Activated CD8-positive, alpha-beta memory T cell treated with anti-CD3 and anti-CD28 coated beads, Interleukin-2, amount 50 U/mL, for 1 hour (primary cell): ENCODE results near the gene EIF4G3.
"Not testable (repeated sequence)": the region's sequence is repeated elsewhere in the genome, so short reads cannot be mapped to it uniquely, and the experiment has no call there.

Experiments used
- DNase-seq: peaks from one replicate; pipeline ENCODE4 v3.0.0-alpha.2; 2020; ENCODE audit errors: extremely low read depth

The EIF4G3 gene

GRCh38 chr1:20882837-20883236, 293.9 kb downstream of the EIF4G3 start:
- DNase-seq: no peak

GRCh38 chr1:20878799-20879198, 297.9 kb downstream of the EIF4G3 start:
- DNase-seq: no peak

GRCh38 chr1:20875198-20875973, 301.3 kb downstream of the EIF4G3 start:
- no peak for DNase-seq

GRCh38 chr1:20873311-20873710, 303.4 kb downstream of the EIF4G3 start:
- DNase-seq: no peak

GRCh38 chr1:20871419-20871818, 305.3 kb downstream of the EIF4G3 start:
- DNase-seq: no peak

GRCh38 chr1:20870718-20871117, 306.0 kb downstream of the EIF4G3 start:
- no peak for DNase-seq

GRCh38 chr1:20868263-20868662, 308.4 kb downstream of the EIF4G3 start:
- DNase-seq: no peak

- no peak for DNase-seq
Measured at GRCh38 chr1:20867847-20868246, 308.9 kb downstream of the EIF4G3 start.

- DNase-seq: no peak
Measured at GRCh38 chr1:20867062-20867461, 309.6 kb downstream of the EIF4G3 start.

GRCh38 chr1:20865001-20865400, 311.7 kb downstream of the EIF4G3 start:
- no peak for DNase-seq

- no peak for DNase-seq
Measured at GRCh38 chr1:20854529-20854928, 322.2 kb downstream of the EIF4G3 start.

GRCh38 chr1:20851791-20852190, 324.9 kb downstream of the EIF4G3 start:
- not testable (repeated sequence) for DNase-seq

GRCh38 chr1:20850021-20850420, 326.7 kb downstream of the EIF4G3 start:
- no peak for DNase-seq

GRCh38 chr1:20849100-20849499, 327.6 kb downstream of the EIF4G3 start:
- DNase-seq: no peak

- no peak for DNase-seq
Measured at GRCh38 chr1:20848162-20848561, 328.5 kb downstream of the EIF4G3 start.

- DNase-seq: no peak
Measured at GRCh38 chr1:20847611-20848080, 329.1 kb downstream of the EIF4G3 start.

GRCh38 chr1:20846461-20847374, 330.0 kb downstream of the EIF4G3 start:
- DNase-seq: no peak

GRCh38 chr1:20840731-20841130, 336.0 kb downstream of the EIF4G3 start:
- no peak for DNase-seq

GRCh38 chr1:20837554-20838192, 339.0 kb downstream of the EIF4G3 start:
- no peak for DNase-seq

GRCh38 chr1:20836230-20836629, 340.5 kb downstream of the EIF4G3 start:
- DNase-seq: no peak

GRCh38 chr1:20834780-20835179, 341.9 kb downstream of the EIF4G3 start:
- DNase-seq: no peak

GRCh38 chr1:20834192-20834591, 342.5 kb downstream of the EIF4G3 start:
- DNase-seq: no peak
